ENCODE results near the gene SPAG16. TPM values are rescaled to one million over a fixed set of nuclear protein-coding genes. Genes with fewer than 3 reads are reported as not detected.

SPAG16 gene
- total RNA-seq, 1 experiment from 2014 or later = 21.5 TPM

GRCh38 chr2:214034417-214034816 lies 750.2 kb downstream of the SPAG16 start:
- Histone ChIP-seq H3K4me1 (no peaks in the 10 kb centered on the region), H3K36me3 (ENCODE audit: control insufficient read depth, insufficient read depth, low read length) (no peaks in the 10 kb centered on the region), H3K4me3 (ENCODE audit: low read depth, low read length) (no peak overlapping the region), H3K27me3 (replicated peaks; ENCODE audit: control insufficient read depth, insufficient read depth, low read length) (no peaks in the 10 kb centered on the region), H3K9me3 (no peaks in the 10 kb centered on the region)
- ChIA-PET POLR2A (no interaction called here), CTCF (no interaction called here)
- no peaks in the 10 kb centered on the region for H3K36me3 Mint-ChIP-seq (ENCODE audit: insufficient read depth, unreplicated experiment)
- no peak overlapping the region for H3K4me3 Mint-ChIP-seq (ENCODE audit: unreplicated experiment)
- BruUV-seq (replicated peaks) = no TSS peak
- DNase-seq = no peak
- H3K9me3 Mint-ChIP-seq (ENCODE audit: unreplicated experiment) = no peaks in the 10 kb centered on the region
- no peaks in the 10 kb centered on the region for H3K4me1 Mint-ChIP-seq (ENCODE audit: low read depth, unreplicated experiment)
- no peaks in the 10 kb centered on the region for H3K27me3 Mint-ChIP-seq (ENCODE audit: insufficient read depth, unreplicated experiment)
- no peak for TF ChIP-seq CTCF (IDR thresholded peaks at IDR 0.05; ENCODE audit: insufficient read depth in 1 of 2, low read depth in 1 of 2, low read length in 1 of 2, severe bottlenecking in 1 of 2, unreplicated experiment in 1 of 2)
- H3K27ac Mint-ChIP-seq (ENCODE audit: unreplicated experiment) = no peak overlapping the region
- intact Hi-C loops (cut with micrococcal nuclease; ENCODE audit: unreplicated experiment) = no loop called here

DNA sequence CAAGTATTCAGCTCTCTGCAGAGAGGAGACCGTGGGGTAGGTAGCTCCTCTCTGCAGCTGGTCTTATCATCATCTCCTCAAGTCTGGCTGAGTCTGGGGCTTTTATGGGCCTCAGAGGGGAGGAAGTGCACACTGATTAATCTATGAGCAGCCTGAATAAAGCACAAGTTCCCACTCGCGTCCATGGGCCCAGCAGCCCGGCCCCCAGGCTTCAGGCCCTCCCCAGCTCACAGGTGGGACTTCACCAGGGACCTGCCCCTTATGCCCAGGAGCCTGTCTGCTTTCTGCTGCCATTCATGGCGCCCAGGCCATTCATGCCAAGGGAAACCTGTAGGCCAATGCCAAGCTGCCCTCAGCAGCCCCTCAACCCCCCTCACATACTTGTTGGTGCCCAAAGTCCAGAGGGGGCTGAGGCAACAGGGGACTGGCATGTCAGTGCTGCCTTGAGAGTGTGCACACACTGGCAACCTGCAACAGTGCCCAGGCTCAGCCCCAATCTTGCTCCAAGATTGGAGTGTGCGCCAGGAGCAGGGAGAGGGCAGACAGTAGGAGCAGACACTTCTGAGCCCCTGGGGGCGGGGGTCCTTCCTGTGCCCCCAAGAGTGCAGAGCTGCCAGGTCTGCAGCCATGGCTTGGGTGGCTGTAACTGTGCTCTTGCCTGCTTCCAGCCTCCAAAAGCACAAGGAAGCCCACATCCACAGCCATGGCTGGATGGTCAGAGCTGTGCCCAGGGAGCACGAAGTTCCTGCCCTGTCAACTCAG lies 751.0 kb downstream of the SPAG16 start:
- POLR2A ChIA-PET = no interaction called here
- CTCF ChIA-PET = no interaction called here

GRCh38 chr2:214035921-214036320 lies 751.7 kb downstream of the SPAG16 start:
- DNase-seq = no peak
- no peak overlapping the region for H3K4me3 ChIP-seq (ENCODE audit: low read depth, low read length)
- H3K4me1 ChIP-seq = no peaks in the 10 kb centered on the region
- intact Hi-C loops (cut with micrococcal nuclease; ENCODE audit: unreplicated experiment) = no loop called here
- no peaks in the 10 kb centered on the region for H3K9me3 Mint-ChIP-seq (ENCODE audit: unreplicated experiment)
- no peaks in the 10 kb centered on the region for H3K36me3 ChIP-seq (ENCODE audit: control insufficient read depth, insufficient read depth, low read length)
- H3K27ac Mint-ChIP-seq (ENCODE audit: unreplicated experiment) = no peak overlapping the region
- H3K27me3 ChIP-seq (replicated peaks; ENCODE audit: control insufficient read depth, insufficient read depth, low read length) = no peaks in the 10 kb centered on the region
- no peaks in the 10 kb centered on the region for H3K36me3 Mint-ChIP-seq (ENCODE audit: insufficient read depth, unreplicated experiment)
- H3K4me3 Mint-ChIP-seq (ENCODE audit: unreplicated experiment) = no peak overlapping the region
- no peak for TF ChIP-seq CTCF (IDR thresholded peaks at IDR 0.05; ENCODE audit: insufficient read depth in 1 of 2, low read depth in 1 of 2, low read length in 1 of 2, severe bottlenecking in 1 of 2, unreplicated experiment in 1 of 2)
- CTCF ChIA-PET = no interaction called here
- BruUV-seq (replicated peaks) = no TSS peak
- H3K9me3 ChIP-seq = no peaks in the 10 kb centered on the region; the same call in 1 of the 2 replicates
- no peaks in the 10 kb centered on the region for H3K27me3 Mint-ChIP-seq (ENCODE audit: insufficient read depth, unreplicated experiment)
- POLR2A ChIA-PET = no interaction called here
- H3K4me1 Mint-ChIP-seq (ENCODE audit: low read depth, unreplicated experiment) = no peaks in the 10 kb centered on the region

More for the DNA sequence above, 751.0 kb downstream of the SPAG16 start:
- no peaks in the 10 kb centered on the region for H3K4me1 ChIP-seq
- no peaks in the 10 kb centered on the region for H3K9me3 ChIP-seq
- no peaks in the 10 kb centered on the region for H3K27me3 ChIP-seq (replicated peaks; ENCODE audit: control insufficient read depth, insufficient read depth, low read length)
- no peak for TF ChIP-seq CTCF (IDR thresholded peaks at IDR 0.05; ENCODE audit: insufficient read depth in 1 of 2, low read depth in 1 of 2, low read length in 1 of 2, severe bottlenecking in 1 of 2, unreplicated experiment in 1 of 2)
- no peaks in the 10 kb centered on the region for H3K9me3 Mint-ChIP-seq (ENCODE audit: unreplicated experiment)
- H3K36me3 ChIP-seq (ENCODE audit: control insufficient read depth, insufficient read depth, low read length) = no peaks in the 10 kb centered on the region
- H3K36me3 Mint-ChIP-seq (ENCODE audit: insufficient read depth, unreplicated experiment) = no peaks in the 10 kb centered on the region
- no peak for DNase-seq
- no peak overlapping the region for H3K4me3 ChIP-seq (ENCODE audit: low read depth, low read length)
- intact Hi-C loops (cut with micrococcal nuclease; ENCODE audit: unreplicated experiment) = no loop called here
- no peaks in the 10 kb centered on the region for H3K27me3 Mint-ChIP-seq (ENCODE audit: insufficient read depth, unreplicated experiment)
- no peaks in the 10 kb centered on the region for H3K4me1 Mint-ChIP-seq (ENCODE audit: low read depth, unreplicated experiment)
- no peak overlapping the region for H3K4me3 Mint-ChIP-seq (ENCODE audit: unreplicated experiment)
- BruUV-seq (replicated peaks) = no TSS peak
- no peak overlapping the region for H3K27ac Mint-ChIP-seq (ENCODE audit: unreplicated experiment)
